ENCODE results near the gene TBX4. TPM values are rescaled to one million over a fixed set of nuclear protein-coding genes. Genes with fewer than 3 reads are reported as not detected.

TBX4 gene
- total and polyA plus RNA-seq, 2 of the 13 experiments (the other 11 are each of a cell fraction or from before 2014, with no cell fraction given), result 0.11 to 1.1 TPM

DNA sequence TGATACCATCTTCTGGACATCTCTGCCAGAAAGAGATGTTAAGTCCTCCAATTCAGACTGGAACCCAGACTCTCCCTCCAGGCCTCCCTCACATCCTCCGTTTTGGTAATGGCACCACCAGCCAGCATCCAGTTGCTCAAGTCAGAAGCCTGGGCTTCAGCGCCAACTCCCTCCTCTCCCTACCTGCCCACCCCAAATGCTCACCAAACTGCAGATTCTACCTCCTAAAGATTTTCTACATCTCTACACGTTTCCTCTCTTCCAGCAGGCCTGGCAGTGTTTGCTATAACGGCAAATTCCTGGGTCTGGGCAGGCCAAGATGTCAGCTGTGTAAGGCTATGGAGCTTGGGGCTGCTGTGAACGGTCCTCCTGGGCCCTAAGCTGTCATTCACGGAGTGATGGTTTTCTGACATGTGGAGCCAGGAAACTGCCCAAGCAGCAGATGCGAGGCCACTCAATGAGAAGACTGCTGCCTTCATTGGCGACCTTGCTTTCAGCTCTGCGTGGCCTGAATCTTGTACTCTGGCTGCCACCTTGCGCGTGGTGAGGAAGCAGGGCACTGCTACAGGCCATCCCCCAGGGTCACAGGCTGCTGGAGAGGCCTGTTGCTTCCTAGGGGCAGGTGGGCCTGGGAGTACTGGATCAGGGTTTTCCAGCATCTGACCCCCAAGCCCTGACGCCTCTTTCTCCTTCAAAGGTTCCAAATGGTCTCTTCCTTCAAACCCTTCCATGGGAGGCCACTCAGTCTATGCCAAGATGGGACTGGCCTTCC lies 37.7 kb downstream of the TBX4 start (continued):
- TF ChIP-seq ZBTB4 (CRISPR knock-in tag; IDR thresholded peaks at IDR 0.05; ENCODE audit: borderline replicate concordance), result peak; percentile 94; the same call in 1 of the 2 replicates
- TF ChIP-seq, protein P1, sequence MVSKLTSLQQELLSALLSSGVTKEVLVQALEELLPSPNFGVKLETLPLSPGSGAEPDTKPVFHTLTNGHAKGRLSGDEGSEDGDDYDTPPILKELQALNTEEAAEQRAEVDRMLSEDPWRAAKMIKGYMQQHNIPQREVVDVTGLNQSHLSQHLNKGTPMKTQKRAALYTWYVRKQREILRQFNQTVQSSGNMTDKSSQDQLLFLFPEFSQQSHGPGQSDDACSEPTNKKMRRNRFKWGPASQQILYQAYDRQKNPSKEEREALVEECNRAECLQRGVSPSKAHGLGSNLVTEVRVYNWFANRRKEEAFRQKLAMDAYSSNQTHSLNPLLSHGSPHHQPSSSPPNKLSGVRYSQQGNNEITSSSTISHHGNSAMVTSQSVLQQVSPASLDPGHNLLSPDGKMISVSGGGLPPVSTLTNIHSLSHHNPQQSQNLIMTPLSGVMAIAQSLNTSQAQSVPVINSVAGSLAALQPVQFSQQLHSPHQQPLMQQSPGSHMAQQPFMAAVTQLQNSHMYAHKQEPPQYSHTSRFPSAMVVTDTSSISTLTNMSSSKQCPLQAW (CRISPR knock-in tag; IDR thresholded peaks at IDR 0.05), result peak; percentile 24; the same call in 1 of the 2 replicates
- TF ChIP-seq CTCF (CRISPR knock-in tag; IDR thresholded peaks at IDR 0.05), result peak; percentile 20; the same call in 1 of the 2 replicates
- no peak for TF ChIP-seq SP1 (IDR thresholded peaks at IDR 0.05)
- TF ChIP-seq SP1 (CRISPR knock-in tag; IDR thresholded peaks at IDR 0.05), result no peak

Data from HepG2 (cell line).